Fibroblast of villous mesenchyme (primary cell): Measurements from ENCODE around the gene ZBTB17. TPM values are rescaled to one million over a fixed set of nuclear protein-coding genes. Genes with fewer than 3 reads are reported as not detected.
"Not testable (repeated sequence)": the region's sequence is repeated elsewhere in the genome, so short reads cannot be mapped to it uniquely, and the experiment has no call there.

ENCODE experiments used
- DNase-seq: peaks from one replicate; pipeline ENCODE4 v3.0.0-alpha.2; 2010; ENCODE audit warnings: low read depth
- H3K4me3 ChIP-seq: 2 replicates; pipeline ENCODE4 v1.5.1; 2011; ENCODE audit warnings: low read depth, mild to moderate bottlenecking, low read length
- CTCF ChIP-seq: IDR thresholded peaks from 2 replicates; pipeline ENCODE4 v1.5.1; 2012; ENCODE audit warnings: low read depth, mild to moderate bottlenecking, low read length; ENCODE audit not compliant: insufficient read depth
- total RNA-seq: library from RNA; depleted of rRNA; stranded (reverse); fragments of >200 nt; gene quantifications from 2 replicates; pipeline ENCODE4 v1.2.3, GENCODE V29; 2012

The ZBTB17 gene
- total RNA-seq: 22.5 and 31.5 TPM in 2 replicates

GRCh38 chr1:15975805-15976680 is at the start of gene ZBTB17:
TSS of gene ZBTB17 (minus strand) at chr1:15976101. CDS start at chr1:15948495, 27,606 bp downstream.
- peak; percentile 92 for DNase-seq
- peak within 1 kb of the TSS; percentile 89 for H3K4me3 ChIP-seq
- no peak for TF ChIP-seq CTCF

GRCh38 chr1:16023050-16023653 is 47.3 kb upstream of the ZBTB17 start:
- TF ChIP-seq CTCF: no peak

GRCh38 chr1:16022393-16022792 is 46.5 kb upstream of the ZBTB17 start:
- DNase-seq: no peak
- TF ChIP-seq CTCF: no peak
- no peak overlapping the region for H3K4me3 ChIP-seq

More at GRCh38 chr1:16023050-16023653, 47.3 kb upstream of the ZBTB17 start:
- DNase-seq: no peak
- no peak overlapping the region for H3K4me3 ChIP-seq

- TF ChIP-seq CTCF: no peak
- H3K4me3 ChIP-seq: no peak within 1 kb of the TSS
- DNase-seq: no peak
Measured at GRCh38 chr1:16021681-16022080, 45.8 kb upstream of the ZBTB17 start, which contains the start of gene CLCNKA. TSS of gene CLCNKA (plus strand) at chr1:16022036. CDS start at chr1:16022620, 584 bp downstream.

GRCh38 chr1:16020878-16021277 is 45.0 kb upstream of the ZBTB17 start:
- not testable (repeated sequence) for H3K4me3 ChIP-seq, DNase-seq

GRCh38 chr1:16020325-16020724 is 44.4 kb upstream of the ZBTB17 start:
- no peak for TF ChIP-seq CTCF
- DNase-seq: no peak
- no peak overlapping the region for H3K4me3 ChIP-seq

GRCh38 chr1:16019644-16020277 is 43.9 kb upstream of the ZBTB17 start:
- DNase-seq: no peak
- H3K4me3 ChIP-seq: no peak overlapping the region
- TF ChIP-seq CTCF: no peak
